LNCaP clone FGC (cell line): ENCODE measurements around the gene CMIP.

Experiments used
- DNase-seq: peaks from one replicate; pipeline ENCODE4 v3.0.0-alpha.2; 2011; ENCODE audit warnings: low read depth
- H3K4me3 ChIP-seq: 2 replicates; pipeline ENCODE4 v1.5.1; 2011; ENCODE audit warnings: mild to moderate bottlenecking, low read depth, low read length, control low read depth
- CTCF ChIP-seq: IDR thresholded peaks from 2 replicates; pipeline ENCODE4 v1.5.1; 2012; ENCODE audit warnings: mild to moderate bottlenecking; ENCODE audit not compliant: control insufficient read depth, insufficient read depth; ENCODE audit errors: extremely low read depth

The CMIP gene

GRCh38 chr16:81595629-81596292 lies 151.2 kb downstream of the CMIP start:
- H3K4me3 ChIP-seq: no peak overlapping the region
- TF ChIP-seq CTCF: no peak
- DNase-seq: no peak

- TF ChIP-seq CTCF: no peak
- no peak for DNase-seq
- no peak overlapping the region for H3K4me3 ChIP-seq
Measured at GRCh38 chr16:81597079-81597658, 152.6 kb downstream of the CMIP start.

GRCh38 chr16:81598083-81598482 lies 153.5 kb downstream of the CMIP start:
- H3K4me3 ChIP-seq: no peak overlapping the region
- no peak for DNase-seq
- no peak for TF ChIP-seq CTCF

- TF ChIP-seq CTCF: no peak
- peak; percentile 59 for DNase-seq
- H3K4me3 ChIP-seq: no peak overlapping the region
Measured at GRCh38 chr16:81599034-81599744, 154.6 kb downstream of the CMIP start.

GRCh38 chr16:81600275-81600674 lies 155.7 kb downstream of the CMIP start:
- TF ChIP-seq CTCF: no peak
- H3K4me3 ChIP-seq: no peak overlapping the region
- DNase-seq: no peak

- DNase-seq: no peak
- no peak for TF ChIP-seq CTCF
- H3K4me3 ChIP-seq: peak overlapping the region; percentile 51
Measured at GRCh38 chr16:81601008-81601428, 156.4 kb downstream of the CMIP start.
